ENCODE results near the gene CBX1. TPM values are rescaled to one million over a fixed set of nuclear protein-coding genes. Genes with fewer than 3 reads are reported as not detected.

The CBX1 gene
- total and polyA plus RNA-seq, 2 experiments from 2014 or later = 127 to 223 TPM

DNA sequence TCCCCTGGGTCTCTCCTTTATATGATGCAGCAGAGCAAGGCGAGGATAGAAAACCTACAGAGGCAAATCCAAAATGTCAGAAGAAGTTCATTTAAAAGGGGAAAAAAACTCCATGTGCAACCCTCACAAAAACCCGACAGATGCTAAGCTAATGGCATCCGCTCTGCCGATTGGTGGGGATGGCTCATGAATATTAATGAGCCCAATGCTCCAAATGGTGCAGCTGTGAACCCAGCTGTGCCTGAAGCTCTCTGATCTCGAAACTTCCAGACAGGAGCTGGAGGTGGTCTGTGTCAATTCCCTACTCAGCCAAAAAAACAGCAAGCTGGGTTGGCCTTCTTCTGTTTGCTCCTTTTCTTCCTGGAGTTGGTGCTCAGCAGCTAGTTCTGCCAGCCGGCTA, 21.8 kb upstream of the CBX1 start (continued):
- TF ChIP-seq, protein P1, sequence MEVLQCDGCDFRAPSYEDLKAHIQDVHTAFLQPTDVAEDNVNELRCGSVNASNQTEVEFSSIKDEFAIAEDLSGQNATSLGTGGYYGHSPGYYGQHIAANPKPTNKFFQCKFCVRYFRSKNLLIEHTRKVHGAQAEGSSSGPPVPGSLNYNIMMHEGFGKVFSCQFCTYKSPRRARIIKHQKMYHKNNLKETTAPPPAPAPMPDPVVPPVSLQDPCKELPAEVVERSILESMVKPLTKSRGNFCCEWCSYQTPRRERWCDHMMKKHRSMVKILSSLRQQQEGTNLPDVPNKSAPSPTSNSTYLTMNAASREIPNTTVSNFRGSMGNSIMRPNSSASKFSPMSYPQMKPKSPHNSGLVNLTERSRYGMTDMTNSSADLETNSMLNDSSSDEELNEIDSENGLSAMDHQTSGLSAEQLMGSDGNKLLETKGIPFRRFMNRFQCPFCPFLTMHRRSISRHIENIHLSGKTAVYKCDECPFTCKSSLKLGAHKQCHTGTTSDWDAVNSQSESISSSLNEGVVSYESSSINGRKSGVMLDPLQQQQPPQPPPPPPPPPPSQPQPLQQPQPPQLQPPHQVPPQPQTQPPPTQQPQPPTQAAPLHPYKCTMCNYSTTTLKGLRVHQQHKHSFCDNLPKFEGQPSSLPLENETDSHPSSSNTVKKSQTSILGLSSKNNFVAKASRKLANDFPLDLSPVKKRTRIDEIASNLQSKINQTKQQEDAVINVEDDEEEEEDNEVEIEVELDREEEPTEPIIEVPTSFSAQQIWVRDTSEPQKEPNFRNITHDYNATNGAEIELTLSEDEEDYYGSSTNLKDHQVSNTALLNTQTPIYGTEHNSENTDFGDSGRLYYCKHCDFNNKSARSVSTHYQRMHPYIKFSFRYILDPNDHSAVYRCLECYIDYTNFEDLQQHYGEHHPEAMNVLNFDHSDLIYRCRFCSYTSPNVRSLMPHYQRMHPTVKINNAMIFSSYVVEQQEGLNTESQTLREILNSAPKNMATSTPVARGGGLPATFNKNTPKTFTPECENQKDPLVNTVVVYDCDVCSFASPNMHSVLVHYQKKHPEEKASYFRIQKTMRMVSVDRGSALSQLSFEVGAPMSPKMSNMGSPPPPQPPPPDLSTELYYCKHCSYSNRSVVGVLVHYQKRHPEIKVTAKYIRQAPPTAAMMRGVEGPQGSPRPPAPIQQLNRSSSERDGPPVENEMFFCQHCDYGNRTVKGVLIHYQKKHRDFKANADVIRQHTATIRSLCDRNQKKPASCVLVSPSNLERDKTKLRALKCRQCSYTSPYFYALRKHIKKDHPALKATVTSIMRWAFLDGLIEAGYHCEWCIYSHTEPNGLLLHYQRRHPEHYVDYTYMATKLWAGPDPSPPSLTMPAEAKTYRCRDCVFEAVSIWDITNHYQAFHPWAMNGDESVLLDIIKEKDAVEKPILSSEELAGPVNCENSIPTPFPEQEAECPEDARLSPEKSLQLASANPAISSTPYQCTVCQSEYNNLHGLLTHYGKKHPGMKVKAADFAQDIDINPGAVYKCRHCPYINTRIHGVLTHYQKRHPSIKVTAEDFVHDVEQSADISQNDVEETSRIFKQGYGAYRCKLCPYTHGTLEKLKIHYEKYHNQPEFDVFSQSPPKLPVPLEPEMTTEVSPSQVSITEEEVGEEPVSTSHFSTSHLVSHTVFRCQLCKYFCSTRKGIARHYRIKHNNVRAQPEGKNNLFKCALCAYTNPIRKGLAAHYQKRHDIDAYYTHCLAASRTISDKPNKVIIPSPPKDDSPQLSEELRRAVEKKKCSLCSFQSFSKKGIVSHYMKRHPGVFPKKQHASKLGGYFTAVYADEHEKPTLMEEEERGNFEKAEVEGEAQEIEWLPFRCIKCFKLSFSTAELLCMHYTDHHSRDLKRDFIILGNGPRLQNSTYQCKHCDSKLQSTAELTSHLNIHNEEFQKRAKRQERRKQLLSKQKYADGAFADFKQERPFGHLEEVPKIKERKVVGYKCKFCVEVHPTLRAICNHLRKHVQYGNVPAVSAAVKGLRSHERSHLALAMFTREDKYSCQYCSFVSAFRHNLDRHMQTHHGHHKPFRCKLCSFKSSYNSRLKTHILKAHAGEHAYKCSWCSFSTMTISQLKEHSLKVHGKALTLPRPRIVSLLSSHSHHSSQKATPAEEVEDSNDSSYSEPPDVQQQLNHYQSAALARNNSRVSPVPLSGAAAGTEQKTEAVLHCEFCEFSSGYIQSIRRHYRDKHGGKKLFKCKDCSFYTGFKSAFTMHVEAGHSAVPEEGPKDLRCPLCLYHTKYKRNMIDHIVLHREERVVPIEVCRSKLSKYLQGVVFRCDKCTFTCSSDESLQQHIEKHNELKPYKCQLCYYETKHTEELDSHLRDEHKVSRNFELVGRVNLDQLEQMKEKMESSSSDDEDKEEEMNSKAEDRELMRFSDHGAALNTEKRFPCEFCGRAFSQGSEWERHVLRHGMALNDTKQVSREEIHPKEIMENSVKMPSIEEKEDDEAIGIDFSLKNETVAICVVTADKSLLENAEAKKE (CRISPR knock-in tag; IDR thresholded peaks at IDR 0.05) = no peak
- TF ChIP-seq CREB1 (CRISPR knock-in tag; IDR thresholded peaks at IDR 0.05; ENCODE audit: low read depth) (no peak), EZH2 (IDR thresholded peaks at IDR 0.05; ENCODE audit: low read depth, unreplicated experiment) (no peak), STAT1 (IDR thresholded peaks at IDR 0.05; ENCODE audit: unreplicated experiment) (no peak), POLR2AphosphoS5 (IDR thresholded peaks at IDR 0.05; ENCODE audit: low read depth) (no peak), EZH2phosphoT487 (IDR thresholded peaks at IDR 0.05; ENCODE audit: unreplicated experiment) (no peak), NANOG (IDR thresholded peaks at IDR 0.05; ENCODE audit: borderline replicate concordance) (no peak), JUNB (IDR thresholded peaks at IDR 0.05; ENCODE audit: unreplicated experiment) (no peak)

- H3K27ac ChIP-seq (ENCODE audit: low read depth) = no peak overlapping the region
- H3K4me1 ChIP-seq (ENCODE audit: insufficient read depth) = no peaks in the 10 kb centered on the region; the same call in 1 of the 2 replicates
- DNase-seq (ENCODE audit: low spot score) (no peak), ATAC-seq (no peak)
- no peaks in the 10 kb centered on the region for H3K79me2 ChIP-seq (replicated peaks; ENCODE audit: insufficient read depth)
- Mint-ChIP-seq H3K27ac (0 out of 2 replicates have a peak overlapping the region, but pooled peaks have one; percentile 7), H3K4me1 (peaks cover 3% of the 10 kb centered on the region), H3K4me3 (no peak overlapping the region), H3K9me3 (no peaks in the 10 kb centered on the region), H3K27me3 (ENCODE audit: insufficient read depth, low read depth, poor library complexity) (no peaks in the 10 kb centered on the region), H3K36me3 (ENCODE audit: low read depth) (peaks cover 36% of the 10 kb centered on the region)
- no peak overlapping the region for H3K4me3 ChIP-seq
- no peak overlapping the region for H2AFZ ChIP-seq
- peaks cover 4% of the 10 kb centered on the region; the same call in 1 of the 2 replicates for H3F3A ChIP-seq (replicated peaks; ENCODE audit: low read depth)
- H3K36me3 ChIP-seq (ENCODE audit: insufficient read depth) = peaks cover 2% of the 10 kb centered on the region
- H3K4me2 ChIP-seq = no peak overlapping the region
- no peaks in the 10 kb centered on the region for H3K9me2 ChIP-seq (ENCODE audit: insufficient read depth)
- 0 out of 2 replicates have a peak, but pooled peaks cover 5% of the 10 kb centered on the region for H4K20me1 ChIP-seq (replicated peaks; ENCODE audit: insufficient read depth)
- H3K27me3 ChIP-seq (ENCODE audit: insufficient read depth) = no peaks in the 10 kb centered on the region
- TF ChIP-seq JUNB (IDR thresholded peaks at IDR 0.05; ENCODE audit: unreplicated experiment) = no peak
- no peak for TF ChIP-seq ZNF331 (CRISPR knock-in tag; IDR thresholded peaks at IDR 0.05; ENCODE audit: low read depth)
- TF ChIP-seq STAT1 (IDR thresholded peaks at IDR 0.05; ENCODE audit: unreplicated experiment) = no peak
- no peak for TF ChIP-seq EZH2phosphoT487 (IDR thresholded peaks at IDR 0.05; ENCODE audit: unreplicated experiment)
- TF ChIP-seq CTCF (conservative IDR thresholded peaks at IDR 0.05; ENCODE audit: low read depth in 2 of 2) = no peak
- no peak for TF ChIP-seq POLR2AphosphoS5 (IDR thresholded peaks at IDR 0.05; ENCODE audit: low read depth)
- no peak for TF ChIP-seq ZNF114 (CRISPR knock-in tag; IDR thresholded peaks at IDR 0.05)
- no peak for TF ChIP-seq ETS1 (IDR thresholded peaks at IDR 0.05)
Measured at GRCh38 chr17:48122665-48123045, 21.4 kb upstream of the CBX1 start.

Measured in GM23338 (cell line).